ENCODE measurements around the gene VCAN. TPM values are rescaled to one million over a fixed set of nuclear protein-coding genes. Genes with fewer than 3 reads are reported as not detected.
"Not testable (repeated sequence)": the region's sequence is repeated elsewhere in the genome, so short reads cannot be mapped to it uniquely, and the experiment has no call there.

VCAN gene
- 100 to 1,000 TPM; 216 to 365 (median 271) TPM for polyA plus RNA-seq (ENCODE audit: insufficient read length in 10 of 10)
- long read RNA-seq, donor 1, full-length matches to known transcripts, result 55 of 166 reads
- long read RNA-seq, donor 1, partial matches to known transcripts, result 111 of 166 reads
- long read RNA-seq, donor 1, other reads (novel, unspliced or antisense), result 0 of 166 reads
- long read RNA-seq, donor 2, full-length matches to known transcripts, result 50 of 56 reads
- long read RNA-seq, donor 2, partial matches to known transcripts, result 6 of 56 reads
- long read RNA-seq, donor 2, other reads (novel, unspliced or antisense), result 0 of 56 reads
- long read RNA-seq, donor 3, result 0 reads
- long read RNA-seq, donor 4, full-length matches to known transcripts, result 32 of 44 reads
- long read RNA-seq, donor 4, partial matches to known transcripts, result 12 of 44 reads
- long read RNA-seq, donor 4, other reads (novel, unspliced or antisense), result 0 of 44 reads
- long read RNA-seq, donor 5, full-length matches to known transcripts, result 104 of 202 reads
- long read RNA-seq, donor 5, partial matches to known transcripts, result 98 of 202 reads
- long read RNA-seq, donor 5, other reads (novel, unspliced or antisense), result 0 of 202 reads
- long read RNA-seq, donor 6, full-length matches to known transcripts, result 82 of 96 reads
- long read RNA-seq, donor 6, partial matches to known transcripts, result 14 of 96 reads
- long read RNA-seq, donor 6, other reads (novel, unspliced or antisense), result 0 of 96 reads
- long read RNA-seq, donor 7, full-length matches to known transcripts, result 85 of 110 reads
- long read RNA-seq, donor 7, partial matches to known transcripts, result 25 of 110 reads
- long read RNA-seq, donor 7, other reads (novel, unspliced or antisense), result 0 of 110 reads
- long read RNA-seq, donor 8, full-length matches to known transcripts, result 51 of 97 reads
- long read RNA-seq, donor 8, partial matches to known transcripts, result 46 of 97 reads
- long read RNA-seq, donor 8, other reads (novel, unspliced or antisense), result 0 of 97 reads
- long read RNA-seq, donor 9, full-length matches to known transcripts, result 14 of 14 reads
- long read RNA-seq, donor 9, partial matches to known transcripts, result 0 of 14 reads
- long read RNA-seq, donor 9, other reads (novel, unspliced or antisense), result 0 of 14 reads

DNA sequence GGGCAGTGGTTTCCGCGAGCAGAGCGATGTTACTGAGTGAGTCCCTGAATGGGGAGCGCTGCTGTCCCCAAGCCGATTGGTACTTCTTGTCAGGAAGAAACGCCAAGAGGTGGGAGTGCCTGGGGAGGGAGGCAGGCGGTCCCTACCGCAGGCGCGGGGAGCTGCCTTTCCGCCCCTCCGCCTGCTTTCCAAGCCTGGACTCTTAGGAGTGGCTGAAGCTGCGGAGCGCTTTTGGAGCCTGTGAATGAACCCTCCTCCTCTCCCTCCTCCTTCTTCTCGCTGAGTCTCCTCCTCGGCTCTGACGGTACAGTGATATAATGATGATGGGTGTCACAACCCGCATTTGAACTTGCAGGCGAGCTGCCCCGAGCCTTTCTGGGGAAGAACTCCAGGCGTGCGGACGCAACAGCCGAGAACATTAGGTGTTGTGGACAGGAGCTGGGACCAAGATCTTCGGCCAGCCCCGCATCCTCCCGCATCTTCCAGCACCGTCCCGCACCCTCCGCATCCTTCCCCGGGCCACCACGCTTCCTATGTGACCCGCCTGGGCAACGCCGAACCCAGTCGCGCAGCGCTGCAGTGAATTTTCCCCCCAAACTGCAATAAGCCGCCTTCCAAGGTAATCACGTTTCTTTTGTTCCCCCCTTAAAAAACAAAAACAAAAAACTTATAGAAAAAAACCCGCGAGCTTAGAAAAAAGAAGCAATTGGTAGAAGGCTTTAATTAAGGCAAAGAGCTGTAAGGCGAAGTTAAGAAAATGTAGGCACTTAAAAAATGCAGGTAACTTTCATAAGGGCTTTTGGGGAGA is at the start of gene VCAN:
TSS of gene VCAN (plus strand) at position 340 of the 808 bp plus-strand sequence. CDS start 11,775 bp downstream, outside the sequence.
- peak; percentile 91 to 97 (median 94) for DNase-seq

DNA sequence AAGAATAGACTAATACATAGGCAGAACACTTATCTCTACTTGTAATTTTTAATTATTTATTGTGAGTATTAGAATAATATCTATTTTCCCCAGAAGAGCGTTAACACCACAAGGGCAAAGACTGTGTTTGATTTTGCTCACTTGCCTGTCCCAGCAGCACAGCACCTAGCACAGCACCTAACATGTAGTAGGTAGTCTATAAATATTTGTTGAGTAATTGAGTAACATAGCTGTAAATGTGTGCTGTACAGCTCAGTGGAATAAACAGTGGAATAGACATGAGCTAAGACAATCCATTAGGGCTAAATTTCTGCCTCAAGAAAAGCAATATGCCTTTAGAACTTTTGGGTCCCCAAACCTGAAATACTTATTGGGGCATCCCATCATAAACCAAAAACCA is 49.3 kb upstream of the VCAN start:
- no peak for DNase-seq

DNA sequence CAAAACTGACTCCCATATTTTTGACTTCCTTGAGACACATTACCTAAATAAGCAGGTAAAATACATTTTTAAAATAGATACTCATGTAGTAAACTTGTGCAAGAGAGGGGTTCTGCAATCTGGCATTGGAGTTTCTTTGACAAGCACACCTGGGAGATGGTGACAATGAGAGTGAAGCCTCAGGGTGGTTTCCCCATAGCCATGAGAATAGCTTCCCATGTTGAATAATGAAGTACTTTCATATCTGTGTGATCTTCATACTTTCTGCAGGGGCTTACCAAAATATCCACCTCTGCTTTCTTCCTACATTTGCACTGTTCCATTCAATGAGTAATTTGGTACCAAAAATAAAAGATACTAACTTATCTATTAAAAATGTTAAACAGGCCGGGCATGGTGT is 44.7 kb upstream of the VCAN start:
- no peak for DNase-seq

DNA sequence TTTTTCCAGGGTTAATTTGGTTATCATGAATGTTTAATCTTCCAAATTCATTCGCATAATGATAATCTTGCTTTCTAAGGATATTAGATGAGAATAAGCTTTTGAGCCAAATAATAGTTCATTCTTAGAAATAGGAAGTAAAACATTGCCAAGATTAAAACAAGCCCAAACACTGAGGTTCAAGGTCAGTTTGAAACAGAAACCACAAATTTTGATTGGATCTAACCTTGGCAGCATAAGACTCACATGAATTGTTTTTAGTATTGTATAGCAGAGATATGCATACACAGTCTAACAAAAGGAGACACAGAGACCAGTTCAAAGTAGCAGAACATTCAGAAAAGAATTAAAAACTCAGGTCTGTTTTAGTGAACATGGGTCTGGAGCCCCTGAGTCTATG is 43.4 kb upstream of the VCAN start:
- DNase-seq, result no peak

DNA sequence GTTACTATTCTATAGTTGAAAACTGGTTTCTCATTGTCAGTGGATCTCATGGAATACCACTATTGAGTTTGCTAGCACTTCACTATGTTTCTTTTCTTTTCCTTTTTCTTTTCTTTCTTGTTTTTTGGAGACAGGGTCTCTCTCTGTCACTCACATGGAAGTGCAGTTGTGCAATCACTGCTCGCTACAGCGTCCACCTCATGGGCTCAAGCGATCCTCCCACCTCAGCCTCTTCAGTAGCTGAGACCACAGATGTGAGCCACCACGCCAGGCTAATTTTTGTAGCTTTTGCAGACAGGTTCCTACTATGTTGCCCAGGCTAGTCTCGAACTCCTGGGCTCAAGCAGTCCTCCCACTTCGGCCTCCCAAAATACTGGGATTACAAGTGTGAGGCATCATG is 42.7 kb upstream of the VCAN start:
- no peak for DNase-seq

DNA sequence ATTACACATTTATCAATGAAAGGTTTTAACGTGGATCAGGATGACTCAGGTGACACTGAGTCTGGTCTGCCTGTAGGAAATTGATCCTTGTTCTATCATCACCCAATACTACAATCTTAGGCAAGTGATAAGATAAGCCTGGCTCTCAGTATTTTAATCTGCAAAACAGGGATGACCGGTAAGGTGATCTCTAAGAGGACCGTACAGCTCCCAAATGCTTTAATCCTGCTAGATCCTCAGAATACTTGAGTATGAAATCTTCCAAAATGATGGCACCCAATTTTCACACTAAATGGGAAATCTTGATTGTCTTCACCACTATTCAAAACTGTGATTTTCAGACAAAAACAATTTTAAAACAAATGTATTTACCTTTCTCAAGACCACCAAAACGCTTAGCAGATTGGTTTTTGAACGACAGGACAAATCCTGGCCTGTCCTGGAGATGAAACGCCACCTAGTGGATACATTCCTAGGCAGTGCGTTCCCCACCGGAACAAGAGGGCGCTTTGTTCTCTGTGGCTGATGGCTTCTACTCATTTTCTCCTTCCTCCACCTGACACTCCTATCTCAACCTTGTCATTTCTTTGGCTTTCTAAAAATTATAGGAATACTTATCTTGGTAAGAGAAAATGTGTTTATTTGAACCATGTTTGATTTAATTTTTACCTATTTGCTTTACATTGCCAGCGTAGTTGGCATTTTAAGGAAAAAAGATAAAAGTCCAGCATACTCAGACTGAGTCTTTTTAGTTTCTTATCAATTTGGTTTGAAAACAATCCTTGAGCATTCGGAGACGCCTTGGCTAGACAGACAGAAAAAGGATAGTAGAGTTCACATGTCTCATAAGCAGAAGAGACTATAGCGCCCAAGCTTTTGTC is 41.2 kb upstream of the VCAN start:
- peak; percentile 17 to 56 (median 37) for DNase-seq

DNA sequence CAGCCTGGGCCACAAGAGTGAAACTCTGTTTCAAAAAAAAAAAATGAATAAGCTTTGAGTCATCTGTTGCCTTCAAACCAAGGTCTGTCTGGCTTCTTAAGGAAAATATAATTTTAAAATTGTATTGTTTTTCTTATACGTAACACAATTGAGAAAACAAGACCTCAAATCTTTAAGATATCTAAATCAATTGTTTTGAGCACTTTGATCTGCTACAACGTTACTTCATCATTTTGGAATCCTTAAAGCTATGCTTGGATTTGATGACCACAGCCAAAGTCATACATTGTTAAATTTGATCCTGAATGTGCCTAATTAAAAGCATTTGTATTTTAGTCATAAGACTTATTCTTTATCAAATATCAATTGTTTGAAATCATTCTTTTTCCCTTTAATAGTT is 37.7 kb upstream of the VCAN start:
- DNase-seq, result no peak

DNA sequence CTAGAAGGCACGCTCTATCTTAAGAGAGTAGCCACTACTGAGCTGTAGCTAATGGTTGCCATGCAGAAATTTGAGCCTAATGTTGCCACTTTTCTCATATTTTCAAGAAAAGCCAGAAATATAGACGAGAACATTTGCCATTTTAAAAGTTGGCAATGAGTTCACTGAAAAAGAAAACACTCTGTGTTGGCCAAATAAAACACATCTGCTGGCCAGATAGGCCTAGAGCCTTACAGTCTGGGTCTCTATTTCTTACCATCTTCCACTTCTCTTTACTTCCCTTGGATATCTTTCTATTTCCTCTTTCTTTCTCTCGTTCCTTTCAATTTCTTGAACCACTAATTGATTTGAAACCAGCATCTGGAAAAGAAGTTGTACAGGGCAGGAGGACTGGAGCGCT is 36.6 kb upstream of the VCAN start:
- peak in 2 of 3 donors; percentile 21 to 39 for DNase-seq

DNA sequence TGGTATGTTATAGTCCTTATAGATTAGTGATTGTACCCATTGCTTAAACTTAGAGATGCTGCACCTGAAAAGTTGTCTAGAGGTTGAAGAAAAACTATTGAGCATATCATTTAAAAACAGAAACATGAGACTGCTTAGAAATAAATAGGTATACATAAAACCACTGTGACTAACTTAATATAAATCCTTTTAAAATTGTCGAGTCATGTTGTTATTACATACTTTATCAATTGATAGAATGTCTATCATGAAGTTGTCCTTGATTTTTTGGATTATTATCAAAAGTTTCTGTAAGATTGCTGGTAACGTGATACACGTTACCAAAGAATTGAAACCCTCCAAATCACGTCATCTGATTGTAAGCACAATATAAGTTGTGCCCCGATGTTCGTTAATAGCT is 35.3 kb upstream of the VCAN start:
- no peak for DNase-seq

DNA sequence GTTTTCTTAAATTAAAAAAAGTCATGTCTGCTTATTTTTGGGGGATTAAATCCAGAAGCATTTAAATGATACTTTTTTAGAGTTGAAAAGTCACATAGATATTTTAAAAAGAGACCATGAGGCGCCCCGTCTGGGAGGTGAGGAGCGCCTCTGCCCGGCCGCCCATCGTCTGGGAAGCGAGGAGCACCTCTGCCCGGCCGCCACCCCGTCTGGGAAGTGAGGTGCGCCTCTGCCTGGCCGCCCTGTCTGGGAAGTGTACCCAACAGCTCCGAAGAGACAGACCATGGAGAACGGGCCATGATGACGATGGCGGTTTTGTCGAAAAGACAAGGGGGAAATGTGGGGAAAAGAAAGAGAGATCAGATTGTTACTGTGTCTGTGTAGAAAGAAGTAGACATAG is 33.8 kb upstream of the VCAN start:
- not testable (repeated sequence) for DNase-seq

DNA sequence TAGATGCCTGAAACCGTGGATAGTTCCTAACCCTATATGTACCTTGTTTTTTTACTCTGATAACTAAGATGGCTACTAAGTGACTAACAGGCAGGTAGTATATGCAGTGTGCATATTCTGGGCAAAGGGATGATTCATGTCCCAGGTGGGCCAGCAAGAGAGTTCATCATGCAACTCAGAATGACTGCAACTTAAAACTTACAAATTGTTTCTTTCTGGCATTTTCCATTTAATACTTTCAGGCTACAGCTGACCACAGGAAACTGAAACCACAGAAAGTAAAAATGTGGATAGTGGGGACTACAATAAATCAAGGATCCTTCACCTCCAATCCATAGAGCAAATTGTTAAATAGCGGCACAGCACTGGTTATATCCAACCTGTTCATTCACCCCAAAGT is 30.7 kb upstream of the VCAN start:
- DNase-seq, result no peak

DNA sequence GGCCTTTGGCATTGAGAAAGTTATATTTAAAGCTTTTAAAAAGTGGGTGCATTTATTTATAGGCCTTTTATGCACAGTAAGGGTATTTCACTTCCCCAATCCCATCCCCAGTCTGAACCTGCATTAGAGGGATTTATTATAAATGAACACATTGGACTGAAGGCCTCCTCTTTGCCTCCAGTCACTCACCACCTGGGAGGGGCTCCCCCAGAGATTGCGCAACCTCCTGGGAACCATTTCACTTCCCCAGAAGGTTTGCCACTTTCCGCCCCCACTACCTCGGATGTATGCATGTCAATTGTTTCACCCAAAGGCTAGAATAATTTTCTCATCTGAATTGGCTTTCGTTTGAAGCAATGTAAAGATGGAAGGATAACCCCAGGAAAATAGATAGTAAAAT is 29.8 kb upstream of the VCAN start:
- no peak for DNase-seq

DNA sequence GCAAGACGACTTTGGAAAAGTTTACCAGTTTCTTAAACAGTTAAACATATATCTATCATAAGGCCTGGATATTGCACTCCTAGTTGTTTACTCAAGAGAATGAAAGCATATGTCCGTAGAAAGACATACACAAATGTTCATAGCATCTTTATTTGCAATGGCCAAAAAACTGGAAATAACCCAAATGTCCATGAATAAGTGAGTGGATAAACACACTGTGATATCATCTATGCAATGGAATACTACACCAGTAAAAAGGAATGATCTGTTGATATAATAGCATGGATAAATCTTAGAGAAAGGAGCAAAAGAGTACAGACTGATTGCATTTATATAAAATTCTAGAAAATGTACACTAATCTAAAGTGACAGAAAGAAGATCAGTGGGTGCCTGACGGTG is 28.0 kb upstream of the VCAN start:
- DNase-seq, result no peak

DNA sequence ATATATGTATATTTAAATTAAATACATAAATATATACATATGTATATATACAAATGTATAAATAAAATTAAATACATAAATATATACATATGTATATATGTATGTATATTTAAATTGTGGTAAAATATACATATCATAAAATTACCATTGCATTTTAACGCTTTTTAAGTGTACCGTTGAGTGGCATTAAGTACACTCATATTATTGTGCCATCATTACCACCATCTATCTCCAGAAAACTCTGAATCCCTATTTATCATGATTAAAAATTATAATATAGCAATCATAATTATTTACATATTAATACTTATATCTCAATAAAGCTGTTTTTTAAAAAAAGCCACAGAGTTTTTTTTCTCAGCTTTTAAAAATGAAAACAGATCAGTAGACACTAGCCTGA is 27.1 kb upstream of the VCAN start:
- DNase-seq, result no peak

DNA sequence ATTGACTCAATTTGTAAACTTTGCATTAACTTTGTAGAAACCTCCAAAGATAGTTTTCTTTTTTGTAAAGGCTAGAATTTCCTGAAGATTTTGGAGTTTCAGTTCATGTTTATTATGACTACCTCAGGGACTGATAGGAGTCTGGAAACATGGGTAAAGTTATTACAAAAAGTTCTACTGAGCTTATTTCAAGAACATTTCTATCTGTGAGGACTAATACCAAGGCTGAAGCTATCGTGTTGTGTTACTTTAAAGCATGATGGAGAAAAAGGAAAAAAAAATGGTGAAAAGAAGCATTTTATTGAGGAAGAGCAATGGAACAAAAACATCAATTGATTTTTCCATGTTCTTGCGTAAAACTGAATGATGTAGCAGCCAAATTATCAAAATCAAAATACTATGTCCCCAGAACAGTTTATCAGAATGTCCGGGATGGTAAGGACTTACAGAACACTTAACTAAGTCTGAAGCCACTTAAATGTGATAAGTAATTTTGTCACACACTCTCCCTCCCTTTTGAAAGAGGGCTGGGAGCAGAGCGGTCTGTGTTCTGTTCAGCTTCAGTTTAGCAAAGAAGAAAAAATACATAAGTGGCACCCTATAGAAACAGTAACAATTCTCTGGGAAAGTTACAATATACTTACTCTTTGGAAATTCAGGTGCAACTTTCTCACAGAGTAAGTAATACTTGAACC is 25.1 kb upstream of the VCAN start:
- no peak for DNase-seq

DNA sequence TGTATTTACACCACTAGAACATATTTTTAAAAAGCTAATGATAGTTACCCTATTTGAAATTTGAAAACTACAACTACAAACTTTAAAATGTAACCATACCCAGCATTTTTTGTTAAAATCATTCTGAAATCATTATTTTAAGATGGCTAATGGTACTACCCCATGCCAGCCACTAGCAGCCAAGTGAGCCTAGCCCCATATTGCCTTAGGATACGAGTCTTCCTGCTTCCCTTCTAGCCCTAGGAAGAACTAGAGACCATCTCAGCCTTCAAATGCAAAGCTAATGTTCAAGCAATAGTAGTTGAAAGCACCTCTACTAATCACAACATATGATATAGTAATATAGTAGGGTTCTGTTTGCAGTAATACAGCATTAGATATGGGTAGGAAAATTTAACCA is 24.0 kb upstream of the VCAN start:
- DNase-seq, result no peak

DNA sequence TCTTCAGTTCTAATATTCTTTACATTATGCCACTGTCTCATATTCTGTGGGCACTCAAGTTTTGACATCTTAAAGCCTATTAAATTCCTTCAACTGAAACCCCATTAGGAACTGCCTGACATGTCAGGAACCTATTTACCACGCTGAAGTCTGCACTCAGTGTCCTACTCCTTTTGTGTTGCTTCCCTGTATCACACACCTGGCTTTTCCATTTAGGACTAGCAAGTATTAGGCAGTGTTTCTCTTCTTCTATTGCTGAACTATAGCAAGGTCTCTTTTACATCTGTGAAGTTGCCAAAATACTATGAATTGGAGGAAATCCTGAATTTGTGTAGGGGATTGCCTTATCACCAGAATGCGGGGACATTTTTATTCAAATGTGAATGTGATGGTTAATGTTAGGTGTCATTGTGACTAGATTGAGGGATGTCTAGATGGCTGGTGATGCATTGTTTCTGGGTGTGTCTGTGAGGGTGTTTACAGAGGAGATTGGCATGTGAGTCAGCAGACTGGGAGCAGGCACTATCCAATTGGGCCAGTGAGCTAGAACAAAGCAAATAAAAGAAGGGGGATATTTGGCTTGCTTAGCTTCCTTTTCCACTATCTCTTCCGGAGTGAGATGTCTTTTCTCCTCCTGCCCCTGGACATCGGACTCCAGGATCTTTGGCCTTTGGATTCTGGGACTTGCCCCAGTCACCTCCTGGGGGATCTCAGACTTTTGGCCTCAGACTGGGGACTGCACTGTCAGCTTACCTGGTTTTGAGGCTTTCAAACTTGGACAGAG is 21.2 kb upstream of the VCAN start:
- no peak for DNase-seq

DNA sequence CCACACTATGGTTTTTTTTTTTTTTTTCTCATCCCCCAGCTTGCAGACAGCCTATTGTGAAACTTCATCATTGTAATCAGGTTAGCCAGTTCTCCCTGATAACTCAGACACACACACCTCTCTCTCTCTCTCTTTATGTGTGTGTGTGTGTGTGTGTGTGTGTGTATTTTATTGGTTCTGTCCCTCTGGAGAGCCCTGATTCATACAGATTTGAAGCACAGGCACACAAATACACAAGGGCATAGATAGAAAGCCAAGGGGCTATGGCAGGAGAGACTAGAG is 20.6 kb upstream of the VCAN start:
- no peak for DNase-seq

DNA sequence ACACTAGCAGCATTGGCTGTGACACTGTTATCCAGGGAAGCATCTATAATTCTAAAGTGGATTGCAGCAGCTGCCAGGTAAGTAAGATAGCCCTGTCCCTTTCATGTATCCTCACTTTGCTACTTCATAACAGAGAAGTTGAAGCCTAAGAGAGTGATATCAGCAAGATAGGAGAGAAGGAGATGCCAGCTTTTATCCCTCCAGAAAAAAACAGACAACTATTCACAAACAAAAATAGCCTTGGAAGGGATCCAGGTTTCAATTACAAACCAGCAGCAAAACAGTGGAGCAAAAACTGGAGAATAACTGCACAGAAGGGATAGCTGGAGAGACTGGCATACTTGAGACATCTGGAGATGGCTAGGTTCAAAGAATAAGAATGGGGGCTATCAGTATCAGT is 19.6 kb upstream of the VCAN start:
- no peak for DNase-seq

Measured in muscle of back (tissue), 13 donors.